ENCODE results near the gene RAP1GAP. TPM values are rescaled to one million over a fixed set of nuclear protein-coding genes. Genes with fewer than 3 reads are reported as not detected.

The RAP1GAP gene
- total and polyA plus RNA-seq, 4 donors: 5.6 to 64.7 (median 28.0) TPM

DNA sequence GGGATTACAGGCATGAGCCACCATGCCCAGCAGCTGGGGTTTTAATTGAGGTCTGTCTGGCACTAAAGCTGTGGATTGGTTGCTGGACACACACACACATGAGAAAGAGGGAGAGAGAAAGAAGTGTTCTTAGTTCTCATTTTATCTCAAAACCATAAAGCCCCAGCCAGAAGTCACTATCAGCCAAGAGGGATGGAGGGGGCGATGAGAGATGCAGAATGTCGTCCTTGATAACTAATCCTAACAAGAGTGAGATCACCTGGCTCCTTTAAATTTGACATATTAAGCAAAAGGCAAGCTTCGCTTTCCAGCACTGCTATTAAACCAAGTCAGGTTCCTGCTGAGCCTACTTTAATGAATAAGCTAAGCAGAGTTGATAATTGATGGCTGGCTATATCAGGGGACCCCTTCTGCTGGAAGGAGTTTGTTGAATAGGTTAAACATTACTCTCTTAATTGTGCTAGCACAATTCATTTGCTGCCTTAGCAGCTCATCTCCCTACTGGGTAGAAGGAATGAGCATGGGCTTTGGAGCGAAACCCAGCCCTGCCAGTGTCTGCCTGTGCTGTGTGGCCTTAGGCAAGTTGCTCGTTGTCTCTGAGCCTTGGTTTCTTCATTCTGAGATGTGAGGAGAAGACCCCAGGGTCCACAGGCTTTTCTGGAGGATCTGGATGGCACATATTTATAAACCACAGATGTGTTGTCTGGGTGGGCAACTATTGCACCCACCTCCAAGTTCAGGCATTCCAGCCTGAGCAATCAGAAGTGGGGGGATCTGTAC, 109.2 kb downstream of the RAP1GAP start:
- 88 to 95% methylated on average over 5 of the region's 5 CpGs for WGBS, 2 donors
- TF ChIP-seq, protein P1, sequence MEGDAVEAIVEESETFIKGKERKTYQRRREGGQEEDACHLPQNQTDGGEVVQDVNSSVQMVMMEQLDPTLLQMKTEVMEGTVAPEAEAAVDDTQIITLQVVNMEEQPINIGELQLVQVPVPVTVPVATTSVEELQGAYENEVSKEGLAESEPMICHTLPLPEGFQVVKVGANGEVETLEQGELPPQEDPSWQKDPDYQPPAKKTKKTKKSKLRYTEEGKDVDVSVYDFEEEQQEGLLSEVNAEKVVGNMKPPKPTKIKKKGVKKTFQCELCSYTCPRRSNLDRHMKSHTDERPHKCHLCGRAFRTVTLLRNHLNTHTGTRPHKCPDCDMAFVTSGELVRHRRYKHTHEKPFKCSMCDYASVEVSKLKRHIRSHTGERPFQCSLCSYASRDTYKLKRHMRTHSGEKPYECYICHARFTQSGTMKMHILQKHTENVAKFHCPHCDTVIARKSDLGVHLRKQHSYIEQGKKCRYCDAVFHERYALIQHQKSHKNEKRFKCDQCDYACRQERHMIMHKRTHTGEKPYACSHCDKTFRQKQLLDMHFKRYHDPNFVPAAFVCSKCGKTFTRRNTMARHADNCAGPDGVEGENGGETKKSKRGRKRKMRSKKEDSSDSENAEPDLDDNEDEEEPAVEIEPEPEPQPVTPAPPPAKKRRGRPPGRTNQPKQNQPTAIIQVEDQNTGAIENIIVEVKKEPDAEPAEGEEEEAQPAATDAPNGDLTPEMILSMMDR (IDR thresholded peaks at IDR 0.05; ENCODE audit: control extremely low read depth, extremely low read depth): no peak
- H3K9ac ChIP-seq (ENCODE audit: insufficient read depth in 1 of 2, low read length in 2 of 2): no peak overlapping the region
- ATAC-seq (ENCODE audit: insufficient read depth, low FRiP score): no peak
- peaks cover 0 to 2% (median 0%) of the 10 kb centered on the region in 4 donors for H3K9me3 ChIP-seq (ENCODE audit: control insufficient read depth in 4 of 4, insufficient read depth in 3 of 4, low read length in 3 of 4)
- no peak for DNase-seq
- H3K36me3 ChIP-seq (ENCODE audit: control insufficient read depth in 4 of 4, insufficient read depth in 4 of 4, low read length in 4 of 4): peaks cover 0 to 2% (median 0%) of the 10 kb centered on the region in 4 donors
- H3K27ac ChIP-seq (ENCODE audit: low read depth in 1 of 2, low read length in 1 of 2): no peak overlapping the region
- no peaks in the 10 kb centered on the region for H3K27me3 ChIP-seq (ENCODE audit: control insufficient read depth in 3 of 3, insufficient read depth in 3 of 3, low read length in 2 of 3)
- no peaks in the 10 kb centered on the region for H3K4me1 ChIP-seq (ENCODE audit: control insufficient read depth in 5 of 5, insufficient read depth in 5 of 5, low read length in 5 of 5)
- no peak overlapping the region for H3K4me3 ChIP-seq

- TF ChIP-seq, protein P1 (IDR thresholded peaks at IDR 0.05; ENCODE audit: control extremely low read depth, extremely low read depth): no peak
- Histone ChIP-seq H3K27me3 (ENCODE audit: control insufficient read depth in 3 of 3, insufficient read depth in 3 of 3, low read length in 2 of 3) (peaks cover 0 to 5% (median 0%) of the 10 kb centered on the region in 3 donors), H3K36me3 (ENCODE audit: control insufficient read depth in 4 of 4, insufficient read depth in 4 of 4, low read length in 4 of 4) (peaks cover 0 to 2% (median 0%) of the 10 kb centered on the region in 4 donors), H3K4me3 (no peak overlapping the region), H3K9me3 (ENCODE audit: control insufficient read depth in 4 of 4, insufficient read depth in 3 of 4, low read length in 3 of 4) (peaks cover 0 to 2% (median 0%) of the 10 kb centered on the region in 4 donors), H3K27ac (ENCODE audit: low read depth in 1 of 2, low read length in 1 of 2) (peak overlapping the region in 1 of 2 donors; percentile 53), H3K9ac (ENCODE audit: insufficient read depth in 1 of 2, low read length in 2 of 2) (no peak overlapping the region), H3K4me1 (ENCODE audit: control insufficient read depth in 5 of 5, insufficient read depth in 5 of 5, low read length in 5 of 5) (peaks cover 0 to 6% (median 0%) of the 10 kb centered on the region in 5 donors)
- DNase-seq (peak; percentile 27 to 42 (median 31)), ATAC-seq (ENCODE audit: insufficient read depth, low FRiP score) (no peak)
- WGBS, 2 donors: 36 to 54% methylated on average over 8 of the region's 8 CpGs
Observed at GRCh38 chr1:21553116-21553926, 115.8 kb downstream of the RAP1GAP start.

DNA sequence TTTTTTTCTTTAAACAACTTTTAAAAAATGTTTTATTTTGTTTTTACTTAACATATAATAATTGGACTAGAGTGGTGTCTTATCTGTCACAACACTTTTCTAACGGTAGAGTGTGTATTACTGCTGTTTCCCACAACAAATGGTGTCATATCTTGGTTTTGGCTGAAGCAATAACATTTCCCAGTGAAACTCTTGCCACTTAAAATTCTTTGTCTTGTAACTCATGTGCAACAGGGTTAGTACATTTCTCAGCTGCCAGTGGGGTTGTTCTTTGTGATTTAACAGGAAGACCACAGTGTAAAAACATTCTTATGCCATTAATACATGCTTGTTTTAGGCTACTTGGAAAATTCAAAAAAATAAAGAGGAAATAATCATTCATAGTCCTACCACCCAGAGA, 116.4 kb downstream of the RAP1GAP start:
- ATAC-seq (ENCODE audit: insufficient read depth, low FRiP score): no peak
- H3K4me3 ChIP-seq: no peak overlapping the region
- no peak overlapping the region for H3K9ac ChIP-seq (ENCODE audit: insufficient read depth in 1 of 2, low read length in 2 of 2)
- H3K27me3 ChIP-seq (ENCODE audit: control insufficient read depth in 3 of 3, insufficient read depth in 3 of 3, low read length in 2 of 3): peaks cover 0 to 5% (median 0%) of the 10 kb centered on the region in 3 donors
- peaks cover 0 to 2% (median 0%) of the 10 kb centered on the region in 4 donors for H3K9me3 ChIP-seq (ENCODE audit: control insufficient read depth in 4 of 4, insufficient read depth in 3 of 4, low read length in 3 of 4)
- peak overlapping the region in 1 of 2 donors; percentile 66 for H3K27ac ChIP-seq (ENCODE audit: low read depth in 1 of 2, low read length in 1 of 2)
- TF ChIP-seq, protein P1 (IDR thresholded peaks at IDR 0.05; ENCODE audit: control extremely low read depth, extremely low read depth): no peak
- peaks cover 0 to 2% (median 0%) of the 10 kb centered on the region in 4 donors for H3K36me3 ChIP-seq (ENCODE audit: control insufficient read depth in 4 of 4, insufficient read depth in 4 of 4, low read length in 4 of 4)
- H3K4me1 ChIP-seq (ENCODE audit: control insufficient read depth in 5 of 5, insufficient read depth in 5 of 5, low read length in 5 of 5): peaks cover 0 to 6% (median 0%) of the 10 kb centered on the region in 5 donors
- WGBS, 2 donors: 10 to 24% methylated on average over 1 of the region's 1 CpG
- peak in 2 of 3 donors; percentile 12 to 33 for DNase-seq
